ENCODE results near the gene MRNIP.

- no peak for TF ChIP-seq HDAC6 (IDR thresholded peaks at IDR 0.05; ENCODE audit: low read depth, low read length)
- TF ChIP-seq EZH2 (IDR thresholded peaks at IDR 0.05; ENCODE audit: low read depth, low read length, severe bottlenecking), result no peak
- TF ChIP-seq MAX (IDR thresholded peaks at IDR 0.05), result no peak
- TF ChIP-seq CTCF (IDR thresholded peaks at IDR 0.05; ENCODE audit: control extremely low read depth in 1 of 3, insufficient read depth in 1 of 3, low read depth in 1 of 3, low read length in 3 of 3), result no peak
- TF ChIP-seq ATF2 (IDR thresholded peaks at IDR 0.05; ENCODE audit: low read length), result no peak
- TF ChIP-seq FOSL1 (IDR thresholded peaks at IDR 0.05; ENCODE audit: insufficient read depth, low read depth, low read length), result no peak
Measured at GRCh38 chr5:179794575-179794974, 64.0 kb downstream of the MRNIP start.

Measured in H1 (cell line).